GM19438 (cell line): Measurements from ENCODE around the gene CEP128.

Experiments
- ATAC-seq: cut with Tn5 transposase; IDR thresholded peaks from one replicate; pipeline ENCODE4 v1.9.1; 2021; ENCODE audit warnings: low read depth; ENCODE audit not compliant: unreplicated experiment

The CEP128 gene

GRCh38 chr14:80628547-80628946 is 313.0 kb downstream of the CEP128 start:
- no peak for ATAC-seq

GRCh38 chr14:80627745-80628144 is 313.8 kb downstream of the CEP128 start:
- ATAC-seq = no peak

- no peak for ATAC-seq
Observed at GRCh38 chr14:80624581-80624980, 317.0 kb downstream of the CEP128 start.

GRCh38 chr14:80621701-80622100 is 319.8 kb downstream of the CEP128 start:
- ATAC-seq = peak; percentile 90

GRCh38 chr14:80620434-80620833 is 321.1 kb downstream of the CEP128 start:
- ATAC-seq = no peak

- no peak for ATAC-seq
Observed at GRCh38 chr14:80618751-80619329, 322.7 kb downstream of the CEP128 start.

- ATAC-seq = peak; percentile 99
Observed at GRCh38 chr14:80615831-80616230, 325.7 kb downstream of the CEP128 start.

GRCh38 chr14:80609055-80609454 is 332.5 kb downstream of the CEP128 start:
- no peak for ATAC-seq

- no peak for ATAC-seq
Observed at GRCh38 chr14:80608563-80608962, 333.0 kb downstream of the CEP128 start.

- no peak for ATAC-seq
Observed at GRCh38 chr14:80607430-80608190, 333.9 kb downstream of the CEP128 start.

GRCh38 chr14:80606347-80606772 is 335.2 kb downstream of the CEP128 start:
- ATAC-seq = no peak

- ATAC-seq = no peak
Observed at GRCh38 chr14:80605536-80605935, 336.0 kb downstream of the CEP128 start.

GRCh38 chr14:80602946-80603345 is 338.6 kb downstream of the CEP128 start:
- ATAC-seq = no peak

- peak; percentile 96 for ATAC-seq
Observed at GRCh38 chr14:80587096-80587724, 354.3 kb downstream of the CEP128 start.

- no peak for ATAC-seq
Observed at GRCh38 chr14:80586131-80586530, 355.4 kb downstream of the CEP128 start.

GRCh38 chr14:80585506-80585835 is 356.1 kb downstream of the CEP128 start:
- ATAC-seq = no peak

- no peak for ATAC-seq
Observed at GRCh38 chr14:80584744-80585505, 356.6 kb downstream of the CEP128 start.

- no peak for ATAC-seq
Observed at GRCh38 chr14:80577599-80577998, 363.9 kb downstream of the CEP128 start.

- no peak for ATAC-seq
Observed at GRCh38 chr14:80576401-80576800, 365.1 kb downstream of the CEP128 start.

GRCh38 chr14:80575763-80576162 is 365.8 kb downstream of the CEP128 start:
- ATAC-seq = no peak

- no peak for ATAC-seq
Observed at GRCh38 chr14:80572666-80573065, 368.9 kb downstream of the CEP128 start.
